Left forelimb (tissue), 1 donor: Measurements from ENCODE around the gene ADRM1.

Source experiments
- DNase-seq: peaks from one replicate; pipeline ENCODE4 v3.0.0-alpha.2; 2018; ENCODE audit warnings: low spot score

The ADRM1 gene

DNA sequence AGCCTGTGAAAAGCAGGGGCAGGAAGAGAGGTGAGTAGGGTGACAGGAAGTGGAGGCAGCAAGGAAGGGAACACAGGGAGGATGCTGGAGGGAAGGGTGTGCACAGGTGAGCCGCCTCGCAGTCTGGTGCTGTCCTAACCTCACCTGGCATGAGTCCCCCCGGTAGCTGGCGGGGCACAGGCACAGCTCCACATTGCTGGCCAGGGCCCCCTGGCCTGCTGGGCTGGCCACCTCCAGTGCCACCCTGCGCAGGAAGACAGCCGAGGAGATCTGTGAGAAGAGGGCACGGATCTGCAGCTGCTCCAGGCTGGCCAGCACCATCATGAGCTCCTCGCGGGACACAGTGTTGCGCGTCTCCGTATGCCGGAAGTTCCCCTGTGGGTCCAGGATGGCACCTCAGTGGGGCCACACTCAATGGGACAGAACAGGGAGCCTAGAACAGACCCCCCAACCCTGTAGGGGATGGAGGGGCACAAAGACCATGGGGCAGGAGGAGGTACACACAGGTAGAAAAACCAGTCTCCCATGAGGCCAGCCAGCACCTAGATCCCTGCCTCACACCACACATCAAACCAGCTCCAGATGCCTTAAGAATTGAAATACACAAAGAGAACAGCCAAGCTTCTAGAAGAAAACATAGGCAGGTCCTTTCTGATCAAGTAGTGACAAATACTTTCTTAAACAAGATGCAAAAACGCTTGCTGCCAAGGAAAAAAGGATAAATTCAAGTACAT is 22.5 kb downstream of the ADRM1 start:
- no peak for DNase-seq

DNA sequence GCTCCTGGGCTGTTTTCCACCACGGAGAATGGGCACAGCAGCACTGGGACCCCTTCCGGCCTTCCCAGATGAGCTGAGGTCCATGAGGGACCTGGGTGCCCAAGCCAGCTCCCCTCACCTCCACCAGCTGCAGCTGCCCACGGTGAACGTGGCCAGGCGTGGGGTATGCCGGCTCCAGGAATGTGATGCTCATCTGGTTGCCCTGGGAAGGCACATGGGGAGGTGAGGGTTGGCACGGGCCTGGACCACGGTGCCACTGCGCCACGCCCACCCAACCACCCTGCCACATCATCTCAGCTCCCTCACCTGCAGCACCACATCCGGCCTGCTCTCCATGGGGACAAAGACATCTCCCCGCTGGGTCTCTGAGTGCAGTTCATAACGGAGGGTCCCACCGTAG is 23.8 kb downstream of the ADRM1 start:
- DNase-seq: no peak

DNA sequence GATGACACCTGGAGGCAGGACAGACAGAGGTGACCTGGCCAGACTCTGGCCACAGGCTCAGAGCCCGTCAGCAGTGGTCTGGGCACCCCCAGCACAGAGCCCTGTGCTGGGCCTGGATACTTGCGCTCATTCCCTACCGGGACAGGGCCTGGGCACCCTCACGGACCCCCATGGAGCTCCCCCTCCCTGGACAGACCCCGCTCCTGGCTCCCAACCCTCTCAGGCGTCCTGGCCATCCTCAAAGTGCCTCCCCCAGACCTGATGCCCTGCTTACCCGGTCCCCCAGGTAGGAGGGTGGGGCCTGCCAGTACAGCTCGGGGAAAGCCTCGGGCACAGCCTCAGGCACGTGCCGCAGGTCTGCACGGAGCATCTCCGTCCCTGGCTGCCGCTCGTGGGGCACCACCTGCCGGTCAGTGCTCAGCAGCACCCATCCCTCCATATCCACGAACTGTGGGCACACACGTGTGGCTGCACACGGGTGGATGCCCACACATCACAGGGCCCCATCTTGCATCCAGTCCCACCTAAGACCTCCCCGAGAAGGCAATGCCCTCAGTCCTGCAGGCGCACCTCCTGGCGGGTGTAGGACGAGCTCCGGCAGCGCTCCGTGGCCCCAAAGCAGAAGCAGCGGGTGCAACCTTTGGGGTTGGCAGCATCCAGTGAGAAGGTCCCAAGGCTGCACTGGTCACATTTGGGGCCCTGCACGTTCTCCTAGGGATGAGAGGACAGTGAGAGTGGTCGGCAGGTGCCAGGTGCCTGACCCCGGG is 24.3 kb downstream of the ADRM1 start:
- no peak for DNase-seq

DNA sequence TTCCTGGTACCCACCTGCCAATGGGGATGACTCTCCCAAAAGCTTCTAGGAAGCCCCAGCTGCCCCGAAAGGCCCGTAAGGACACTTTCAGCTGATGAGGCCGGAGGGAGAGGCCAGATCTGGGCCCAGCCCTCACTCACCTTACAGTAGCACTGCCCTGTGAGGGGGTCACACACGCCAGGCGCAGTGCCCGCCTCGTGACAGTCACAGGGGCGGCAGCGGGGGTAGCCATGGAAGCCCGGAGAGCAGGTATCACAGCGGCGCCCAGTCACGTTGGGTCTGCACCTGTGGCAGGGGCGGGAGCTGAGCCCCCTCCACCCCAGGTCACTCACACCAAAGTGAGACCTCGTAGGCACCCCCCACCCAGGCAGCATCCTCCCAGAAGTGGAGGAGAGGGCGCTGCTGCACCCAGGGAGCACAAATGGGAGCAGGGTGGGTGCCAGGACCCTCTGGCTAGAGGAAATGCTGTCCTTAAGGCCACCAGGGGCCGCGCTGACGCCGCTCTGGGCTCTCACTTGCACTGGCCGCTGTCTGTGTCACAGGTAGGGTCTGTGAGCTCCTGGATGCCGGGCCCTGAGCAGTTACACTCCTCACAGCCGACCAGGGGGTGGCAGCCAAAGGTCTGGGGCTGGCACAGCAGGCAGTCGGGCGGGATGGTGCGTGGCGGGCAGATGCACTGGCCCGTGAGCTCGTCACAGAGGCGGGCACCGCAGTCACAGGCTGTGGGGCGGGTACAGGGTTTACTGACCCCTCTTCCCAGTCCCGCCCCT is 25.1 kb downstream of the ADRM1 start:
- no peak for DNase-seq

DNA sequence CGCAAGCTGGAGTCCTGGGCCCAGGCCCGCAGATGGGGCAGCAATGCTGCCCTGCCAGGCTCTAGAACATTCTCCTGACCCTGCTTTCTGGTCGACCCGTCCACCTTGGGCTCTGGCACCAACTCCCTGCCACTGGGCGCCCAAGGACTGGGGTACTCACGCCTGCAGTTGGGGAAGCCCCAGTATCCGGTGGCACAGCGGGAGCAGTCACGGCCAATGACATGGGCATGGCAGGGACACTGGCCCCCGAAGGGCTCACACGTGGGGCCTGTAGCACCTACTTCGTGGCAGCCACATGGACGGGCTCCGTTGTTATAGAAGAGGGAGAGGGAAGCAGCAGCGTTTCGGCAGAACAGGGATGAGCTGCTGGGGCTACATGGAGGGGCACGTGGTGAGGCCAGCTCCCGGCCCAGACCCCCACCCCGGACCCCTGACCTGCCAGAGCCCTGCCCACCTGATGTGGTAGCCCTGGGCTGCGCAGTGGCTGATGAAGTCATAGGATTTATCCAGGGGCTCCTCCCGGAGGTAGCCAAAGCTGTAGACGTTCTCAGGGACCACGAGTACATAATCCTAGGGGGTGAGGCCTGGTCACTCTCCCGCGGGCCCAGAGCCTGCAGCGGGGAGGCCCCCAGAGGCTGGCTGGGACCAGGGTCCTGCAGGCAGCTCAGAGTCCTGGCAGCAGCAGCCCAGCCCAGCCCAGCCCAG is 26.0 kb downstream of the ADRM1 start:
- no peak for DNase-seq

DNA sequence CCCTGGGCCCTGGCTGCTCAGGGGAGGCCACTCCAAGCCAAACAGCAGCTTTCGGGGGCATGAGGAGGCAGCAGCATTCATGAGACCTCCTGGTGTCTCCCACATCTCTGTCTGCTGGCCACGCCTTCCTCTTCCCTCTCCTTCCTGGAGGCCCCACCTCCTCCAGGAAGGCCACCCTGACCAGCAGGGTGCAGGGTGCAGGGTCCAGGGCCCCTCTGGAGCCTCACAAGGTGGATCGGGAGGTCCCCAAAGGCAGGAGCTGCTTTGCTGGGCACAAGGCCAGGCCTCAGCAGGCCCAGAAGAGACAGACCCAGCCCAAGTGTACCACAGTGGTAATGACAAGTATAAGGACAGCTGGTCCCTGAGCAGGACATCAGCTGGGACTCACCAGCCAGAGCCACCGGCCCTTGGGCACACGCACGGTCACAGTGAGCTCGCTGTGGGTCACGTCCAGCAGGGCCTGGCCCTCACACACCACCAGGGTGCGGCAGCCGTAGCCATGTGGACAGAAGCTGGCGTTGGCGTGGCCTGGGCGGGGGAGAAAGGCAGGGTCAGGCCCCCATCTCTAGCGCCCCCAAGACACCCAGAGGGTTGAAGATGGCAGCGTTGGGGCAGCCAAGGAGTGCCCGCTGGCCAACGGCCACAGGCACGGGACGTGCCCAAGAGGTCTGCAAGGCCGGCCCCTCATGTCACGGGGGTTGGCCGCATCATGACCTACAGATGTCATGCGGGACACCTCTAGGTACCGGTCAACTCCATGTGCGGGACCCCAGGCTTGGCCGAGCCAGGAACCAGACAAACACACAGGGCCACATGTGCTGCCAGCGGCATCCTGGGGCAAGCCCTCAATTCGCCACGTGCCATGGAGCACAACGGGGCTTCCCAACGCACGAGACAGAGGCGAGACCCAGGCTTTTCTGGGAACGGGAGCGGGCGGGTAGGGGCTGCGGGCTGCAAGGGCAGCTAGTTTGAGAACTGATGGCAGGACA is 26.9 kb downstream of the ADRM1 start:
- DNase-seq: no peak

DNA sequence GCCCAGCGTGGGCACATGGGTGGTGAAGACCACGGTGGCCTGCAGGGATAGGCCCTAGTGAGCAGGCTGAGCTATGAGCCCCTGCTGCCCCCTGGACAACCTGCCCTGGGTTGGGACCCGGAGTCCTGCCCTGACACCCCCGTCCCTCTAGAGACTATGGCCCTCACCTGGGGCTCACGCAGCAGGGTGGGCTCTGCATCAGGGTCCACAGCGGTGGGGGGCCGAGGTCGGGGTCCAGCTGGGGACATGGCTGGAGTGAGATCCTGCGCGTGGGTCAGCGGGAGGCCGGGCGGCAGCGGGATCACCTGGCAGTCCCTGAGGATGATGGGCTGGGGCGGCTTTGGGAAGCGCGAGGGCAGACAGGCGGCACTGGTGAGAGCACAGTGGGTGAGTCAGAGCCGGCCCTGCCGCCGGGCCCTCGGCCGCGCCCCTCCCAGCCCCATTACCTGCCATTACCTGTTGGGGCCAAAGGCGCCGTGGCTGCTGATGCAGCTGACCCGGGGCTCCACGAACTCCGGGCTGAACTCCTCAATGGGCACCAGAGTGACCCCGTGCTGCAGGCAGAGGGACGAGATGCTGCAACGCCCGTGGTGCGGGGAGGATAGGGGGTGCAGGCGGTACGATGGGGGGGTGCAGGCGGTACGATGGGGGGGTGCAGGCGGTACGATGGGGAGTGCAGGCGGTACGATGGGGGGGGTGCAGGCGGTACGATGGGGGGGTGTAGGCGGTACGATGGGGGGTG is 27.9 kb downstream of the ADRM1 start:
- no peak for DNase-seq

DNA sequence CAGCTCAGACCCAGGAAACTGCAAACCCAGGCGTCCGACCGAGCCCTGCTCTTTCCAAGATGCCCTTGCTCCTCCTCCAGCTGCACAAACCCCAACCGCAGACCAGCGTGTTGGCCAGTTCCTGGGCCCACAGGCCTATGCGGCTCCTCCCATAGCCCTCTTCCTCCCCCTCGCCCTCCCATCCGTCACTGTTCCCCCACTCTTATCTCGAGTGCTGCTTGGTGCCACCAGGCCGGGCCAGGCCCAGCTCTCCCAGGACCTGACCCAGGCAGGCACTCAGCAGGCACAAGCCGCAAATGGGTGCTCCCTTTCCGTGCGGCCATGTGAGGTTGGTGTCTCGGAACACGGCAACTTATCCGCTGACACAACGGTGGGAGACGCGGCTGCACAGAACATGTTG is 28.6 kb downstream of the ADRM1 start:
- no peak for DNase-seq

DNA sequence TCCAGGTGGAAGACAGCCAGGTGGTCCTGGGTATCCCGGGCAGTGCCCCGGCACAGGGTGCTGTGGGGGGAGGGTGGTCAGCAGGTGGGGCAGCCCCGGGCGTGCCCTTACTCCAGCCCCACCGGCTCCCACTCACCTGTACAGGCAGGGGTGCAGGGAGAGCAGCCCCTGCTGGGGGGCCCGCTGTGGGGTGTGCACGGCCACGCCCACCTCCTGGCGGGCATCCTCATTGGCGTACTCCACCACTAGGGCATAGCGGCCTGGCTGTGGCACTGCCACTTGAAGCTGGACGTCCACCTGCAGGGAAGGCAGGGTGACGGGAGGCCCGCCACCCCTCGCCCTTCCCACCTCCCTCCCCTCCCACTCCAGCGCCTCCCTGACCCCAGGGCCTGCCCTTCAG is 29.6 kb downstream of the ADRM1 start:
- DNase-seq: no peak

DNA sequence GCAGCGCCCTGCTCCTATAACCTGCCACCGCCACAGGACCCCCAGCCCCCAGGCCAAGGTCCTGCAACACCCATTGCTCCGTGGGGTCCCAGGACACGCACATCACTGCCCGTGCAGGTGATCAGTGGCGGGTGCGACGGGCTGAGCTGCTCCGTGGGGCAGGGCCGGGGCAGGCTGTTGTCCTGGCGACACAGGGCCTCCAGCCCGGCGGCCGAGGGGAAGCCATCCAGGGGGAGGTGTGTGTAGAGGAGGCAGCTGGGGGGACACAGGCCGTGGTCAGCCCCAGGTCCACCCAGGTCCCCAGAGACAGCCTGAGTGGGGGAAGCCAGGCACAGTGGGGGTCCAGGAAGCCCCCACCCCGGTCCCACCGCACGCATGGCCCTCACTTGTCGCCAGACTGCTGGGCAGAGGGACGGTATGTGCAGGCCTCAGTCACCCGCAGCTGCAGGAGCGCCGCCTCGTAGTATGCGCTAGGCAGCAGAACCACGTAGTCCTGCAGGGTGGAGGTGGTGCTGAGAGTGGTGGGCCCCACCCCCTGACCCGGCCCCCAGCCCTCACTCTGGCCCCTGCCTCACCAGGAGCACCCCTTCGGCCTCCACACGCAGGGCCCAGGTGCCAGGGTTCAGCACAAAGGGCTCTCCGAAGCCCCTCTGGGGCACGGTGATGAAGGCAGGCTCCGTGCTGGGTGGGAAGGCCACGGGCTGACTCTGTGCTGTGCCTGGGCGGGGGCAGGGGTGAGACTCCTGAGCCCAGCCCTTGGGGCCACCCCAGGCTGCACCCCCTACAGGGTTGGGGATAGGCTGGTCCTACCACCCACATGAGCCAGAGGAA is 30.4 kb downstream of the ADRM1 start:
- DNase-seq: no peak

DNA sequence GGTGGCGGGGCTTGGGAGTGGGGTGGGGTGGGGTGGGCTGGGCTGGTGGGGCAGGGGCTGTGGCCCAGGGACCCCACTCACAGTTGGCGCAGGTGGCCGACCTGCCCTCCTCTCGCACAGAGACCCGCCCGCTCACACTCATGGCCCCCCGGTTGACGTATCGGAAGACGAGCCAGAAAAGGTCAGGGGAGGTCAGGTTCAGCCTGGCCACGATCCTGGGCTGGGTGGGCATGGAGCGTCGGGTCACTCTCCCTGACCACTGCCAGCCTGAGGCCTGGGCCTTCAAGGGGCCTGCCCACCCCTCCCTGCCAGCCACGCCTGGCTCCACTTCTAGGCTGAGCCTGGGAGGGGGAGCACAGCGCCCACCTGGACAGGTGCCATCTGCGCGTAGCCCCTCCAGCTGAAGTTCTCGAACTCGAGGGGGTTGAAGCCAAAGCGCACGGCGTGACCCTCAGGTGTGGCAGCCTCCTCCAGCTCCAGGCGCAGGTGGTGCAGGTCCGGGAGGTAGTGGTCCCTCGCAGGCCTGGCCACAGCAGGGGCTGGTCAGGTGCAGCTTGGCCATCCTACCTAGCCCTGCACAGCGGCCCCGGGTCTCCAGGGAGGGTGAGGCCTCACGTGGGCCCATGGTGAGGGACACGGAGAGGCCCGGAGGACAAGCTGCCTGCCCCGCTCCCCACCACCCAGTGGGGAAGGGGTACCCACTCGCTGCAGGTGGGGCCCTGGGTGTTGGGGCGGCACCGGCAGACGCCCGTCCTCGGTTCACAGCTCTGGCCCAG is 31.2 kb downstream of the ADRM1 start:
- no peak for DNase-seq

DNA sequence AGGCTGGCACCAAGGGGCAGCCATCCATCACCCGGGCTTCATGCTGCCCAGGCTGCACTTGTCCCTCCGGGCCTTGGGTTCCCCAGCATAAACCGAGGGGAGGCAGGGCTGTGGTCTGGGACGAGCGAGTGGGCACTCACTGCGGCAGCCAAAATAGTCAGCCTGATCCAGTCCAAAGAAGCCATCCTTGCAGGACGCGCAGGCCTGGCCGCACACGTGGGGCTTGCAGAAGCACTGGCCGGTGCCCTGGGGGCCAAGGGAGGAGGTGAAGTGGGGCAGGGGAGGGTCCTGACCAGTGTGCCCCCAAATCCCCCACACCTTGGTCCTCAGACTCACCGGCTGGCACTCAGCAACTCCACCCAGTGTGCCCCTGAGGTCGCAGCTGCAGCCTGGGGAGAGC is 32.1 kb downstream of the ADRM1 start:
- DNase-seq: no peak

DNA sequence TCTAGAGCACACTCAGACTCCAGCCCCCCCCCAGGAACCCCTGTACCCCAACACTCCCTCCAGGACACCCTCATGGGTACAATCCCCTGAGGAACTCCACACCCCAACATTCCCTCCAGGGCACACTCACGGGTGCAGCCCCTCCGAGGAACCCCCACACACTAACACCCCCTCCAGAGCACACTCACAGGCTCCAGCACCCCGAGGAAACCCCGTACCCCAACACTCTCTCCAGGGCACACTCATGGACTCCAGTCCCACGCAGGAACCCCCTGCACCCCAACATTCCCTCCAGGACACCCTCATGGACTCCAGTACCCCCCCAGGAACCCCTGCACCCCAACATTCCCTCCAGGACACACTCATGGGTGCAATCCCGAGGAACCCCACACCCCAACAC is 32.7 kb downstream of the ADRM1 start:
- DNase-seq: no peak

DNA sequence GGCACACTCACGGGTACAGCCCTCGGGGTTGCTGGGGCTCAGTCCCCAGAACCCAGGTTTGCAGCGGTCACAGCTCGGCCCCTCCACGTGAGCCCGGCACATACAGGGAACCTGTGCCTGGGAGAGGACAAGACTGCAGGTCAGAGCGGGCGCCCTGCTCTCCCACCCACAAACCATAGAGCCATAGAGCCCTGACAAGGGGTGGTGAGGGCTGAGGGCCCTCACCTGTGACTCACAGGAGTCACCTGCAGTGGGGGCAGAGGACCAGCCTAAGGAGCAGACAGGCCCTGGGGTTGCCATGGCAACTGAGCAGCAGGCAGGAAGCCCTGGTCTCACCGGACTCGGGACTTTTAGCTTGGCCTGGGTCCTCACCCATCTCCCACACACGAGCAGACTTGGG is 33.5 kb downstream of the ADRM1 start:
- DNase-seq: no peak

DNA sequence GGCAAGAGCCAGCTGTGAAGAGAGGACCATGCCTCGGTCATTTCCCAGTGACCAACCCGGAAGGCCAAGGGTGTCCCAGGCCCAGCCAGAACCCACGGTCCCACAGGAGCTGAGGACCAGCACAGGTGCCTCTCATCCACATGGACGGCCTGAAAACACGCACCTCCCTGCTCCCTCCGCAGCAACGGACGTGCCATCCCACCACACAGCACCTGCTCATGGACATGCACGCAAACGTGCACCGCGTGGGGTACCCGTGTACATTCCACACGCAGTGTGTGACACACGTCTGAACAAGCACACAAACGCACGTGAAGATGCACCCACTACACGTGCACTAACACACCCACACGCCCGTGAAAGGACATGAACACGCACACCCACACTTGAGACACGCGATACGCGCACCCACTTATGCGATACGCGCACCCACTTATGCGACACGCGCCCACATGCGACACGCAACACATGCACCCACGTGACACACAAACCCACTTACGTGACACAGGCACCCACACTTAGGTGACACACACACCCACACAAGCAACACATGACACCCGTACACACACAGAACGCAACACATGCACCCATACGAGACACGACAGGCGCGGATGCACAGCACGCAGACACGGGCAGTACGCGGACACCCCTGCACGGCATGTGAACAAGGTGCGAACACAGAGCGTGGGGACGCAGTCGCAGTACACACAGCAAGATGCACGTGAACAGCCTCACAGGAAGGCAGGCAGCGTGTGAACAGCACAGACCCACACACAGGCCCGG is 34.2 kb downstream of the ADRM1 start:
- DNase-seq: no peak

DNA sequence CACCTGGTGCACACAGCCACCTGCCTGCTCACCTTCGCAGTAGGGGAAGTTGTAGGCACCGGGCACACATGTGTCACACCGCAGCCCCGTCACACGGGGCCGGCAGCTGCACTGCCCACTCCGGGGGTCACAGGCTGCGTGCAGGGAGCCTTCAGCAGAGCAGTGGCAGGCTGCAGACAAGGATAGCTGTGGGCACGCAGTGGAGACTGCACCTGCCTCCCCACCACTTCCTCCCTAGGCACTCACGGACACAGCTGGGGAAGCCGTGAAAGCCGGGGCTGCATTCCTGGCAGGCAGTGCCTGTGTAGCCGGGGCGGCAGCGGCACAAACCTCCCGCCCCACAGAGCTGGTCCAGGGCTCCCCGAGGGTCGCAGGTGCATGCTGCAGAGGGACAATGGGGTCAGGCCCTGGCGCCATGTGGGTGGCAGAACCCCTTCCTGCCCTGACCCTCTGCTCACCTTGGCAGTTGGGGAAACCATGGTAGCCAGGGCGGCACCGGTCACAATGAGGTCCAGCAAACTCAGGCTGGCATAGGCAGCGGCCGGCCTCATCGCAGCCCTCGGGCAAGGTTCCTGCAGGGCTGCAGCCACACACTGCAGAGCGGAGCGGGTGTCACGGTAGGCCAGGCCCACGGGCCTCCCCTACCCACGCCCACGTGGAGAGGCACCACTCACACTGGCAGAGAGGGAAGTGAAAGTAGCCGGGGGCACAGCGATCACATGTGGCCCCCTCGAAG is 34.9 kb downstream of the ADRM1 start:
- DNase-seq: no peak

DNA sequence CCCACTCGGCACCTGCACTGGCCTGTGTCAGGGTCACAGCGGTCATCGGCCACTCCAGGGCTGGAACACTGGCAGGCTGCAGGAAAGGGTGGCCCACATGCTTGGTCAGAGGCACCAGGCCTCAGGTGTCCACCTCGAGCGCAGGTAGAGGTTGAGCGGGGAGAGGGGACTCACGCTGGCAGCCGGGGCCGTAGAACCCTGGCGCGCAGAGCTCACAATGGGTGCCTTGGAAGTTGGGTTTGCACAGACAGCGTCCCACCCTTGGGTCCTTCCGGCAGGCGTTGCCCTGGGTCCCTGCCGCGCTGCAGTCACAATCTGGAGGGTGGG is 35.5 kb downstream of the ADRM1 start:
- DNase-seq: no peak
